GM12873 (cell line): ENCODE data around the gene DNMBP.

Source experiments
- TF ChIP-seq, protein P1 (sequence below): IDR thresholded peaks from 2 replicates; pipeline ENCODE4 v1.5.1; 2012; ENCODE audit warnings: low read depth, mild to moderate bottlenecking, moderate library complexity, low read length, control low read depth; ENCODE audit not compliant: insufficient read depth; ENCODE audit errors: missing control alignments

DNMBP gene

DNA sequence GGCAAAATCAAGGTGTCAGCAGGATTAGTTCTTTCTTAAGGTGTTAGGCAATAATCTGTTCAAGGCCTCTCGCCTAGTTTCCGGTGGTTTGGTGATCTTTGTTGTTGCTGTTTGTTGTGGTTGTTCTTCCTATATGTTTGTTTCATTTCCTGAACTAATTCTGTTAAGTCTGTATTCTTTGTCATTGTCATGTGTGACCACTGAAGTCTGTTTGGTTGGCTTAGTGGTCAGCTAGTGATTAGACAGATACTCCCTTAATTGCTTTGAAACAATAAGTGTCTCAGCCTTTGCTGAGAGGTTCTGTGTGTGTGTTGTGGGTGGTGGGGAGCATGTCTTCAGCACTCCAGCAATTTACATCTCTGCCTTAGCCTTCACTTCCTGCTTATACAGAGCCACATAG lies 181.3 kb downstream of the DNMBP start:
- TF ChIP-seq, protein P1, sequence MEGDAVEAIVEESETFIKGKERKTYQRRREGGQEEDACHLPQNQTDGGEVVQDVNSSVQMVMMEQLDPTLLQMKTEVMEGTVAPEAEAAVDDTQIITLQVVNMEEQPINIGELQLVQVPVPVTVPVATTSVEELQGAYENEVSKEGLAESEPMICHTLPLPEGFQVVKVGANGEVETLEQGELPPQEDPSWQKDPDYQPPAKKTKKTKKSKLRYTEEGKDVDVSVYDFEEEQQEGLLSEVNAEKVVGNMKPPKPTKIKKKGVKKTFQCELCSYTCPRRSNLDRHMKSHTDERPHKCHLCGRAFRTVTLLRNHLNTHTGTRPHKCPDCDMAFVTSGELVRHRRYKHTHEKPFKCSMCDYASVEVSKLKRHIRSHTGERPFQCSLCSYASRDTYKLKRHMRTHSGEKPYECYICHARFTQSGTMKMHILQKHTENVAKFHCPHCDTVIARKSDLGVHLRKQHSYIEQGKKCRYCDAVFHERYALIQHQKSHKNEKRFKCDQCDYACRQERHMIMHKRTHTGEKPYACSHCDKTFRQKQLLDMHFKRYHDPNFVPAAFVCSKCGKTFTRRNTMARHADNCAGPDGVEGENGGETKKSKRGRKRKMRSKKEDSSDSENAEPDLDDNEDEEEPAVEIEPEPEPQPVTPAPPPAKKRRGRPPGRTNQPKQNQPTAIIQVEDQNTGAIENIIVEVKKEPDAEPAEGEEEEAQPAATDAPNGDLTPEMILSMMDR, result no peak

DNA sequence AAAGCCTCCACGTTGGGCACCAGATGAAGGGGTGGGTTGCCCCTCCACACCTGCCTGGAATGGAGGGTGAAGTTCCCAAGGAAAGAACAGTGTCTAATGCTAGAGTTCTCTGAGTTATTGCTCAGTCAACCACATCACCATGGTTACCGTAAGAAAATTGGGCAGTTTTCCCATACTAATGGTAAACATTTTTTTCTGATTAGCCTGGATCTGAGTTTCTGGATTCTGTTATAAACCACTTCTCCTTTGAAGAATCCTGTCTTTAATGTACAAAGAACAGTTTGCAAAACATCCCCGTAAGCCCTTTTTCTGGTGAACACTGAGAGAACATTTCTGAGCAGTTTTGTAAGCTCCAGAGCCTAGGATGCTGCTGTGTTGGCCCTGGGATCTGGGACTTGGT lies 181.8 kb downstream of the DNMBP start:
- TF ChIP-seq, protein P1, result no peak
